Mammary epithelial cell (primary cell): ENCODE measurements around the gene CDH24.

ENCODE experiments used
- CTCF ChIP-seq, 2 donors: IDR thresholded peaks in 1 of 2; conservative IDR thresholded peaks in 1 of 2; 2 replicates each; pipeline ENCODE4 v1.5.1; 2011 to 2012; ENCODE audit warnings: inconsistent platforms in 2 of 2, low read length in 2 of 2, mild to moderate bottlenecking in 2 of 2, control low read depth in 1 of 2, low read depth in 1 of 2; ENCODE audit not compliant: insufficient read depth in 1 of 2; ENCODE audit errors: extremely low read depth in 1 of 2
- EZH2 ChIP-seq: IDR thresholded peaks from 2 replicates; pipeline ENCODE4 v1.6.1; 2012; ENCODE audit warnings: low read length, inconsistent platforms, borderline replicate concordance

GRCh38 chr14:23067847-23068788, 10.8 kb upstream of the CDH24 start:
- TF ChIP-seq CTCF (conservative IDR thresholded peaks at IDR 0.05 in 1 of 2, IDR thresholded peaks at IDR 0.05 in 1 of 2; ENCODE audit: extremely low read depth in 1 of 2, insufficient read depth in 1 of 2, low read depth in 1 of 2, low read length in 2 of 2) (no peak), EZH2 (no peak)
